Measurements from ENCODE around the gene CALCOCO1.
"Not testable (repeated sequence)": the region's sequence is repeated elsewhere in the genome, so short reads cannot be mapped to it uniquely, and the experiment has no call there.

The CALCOCO1 gene, protein sequence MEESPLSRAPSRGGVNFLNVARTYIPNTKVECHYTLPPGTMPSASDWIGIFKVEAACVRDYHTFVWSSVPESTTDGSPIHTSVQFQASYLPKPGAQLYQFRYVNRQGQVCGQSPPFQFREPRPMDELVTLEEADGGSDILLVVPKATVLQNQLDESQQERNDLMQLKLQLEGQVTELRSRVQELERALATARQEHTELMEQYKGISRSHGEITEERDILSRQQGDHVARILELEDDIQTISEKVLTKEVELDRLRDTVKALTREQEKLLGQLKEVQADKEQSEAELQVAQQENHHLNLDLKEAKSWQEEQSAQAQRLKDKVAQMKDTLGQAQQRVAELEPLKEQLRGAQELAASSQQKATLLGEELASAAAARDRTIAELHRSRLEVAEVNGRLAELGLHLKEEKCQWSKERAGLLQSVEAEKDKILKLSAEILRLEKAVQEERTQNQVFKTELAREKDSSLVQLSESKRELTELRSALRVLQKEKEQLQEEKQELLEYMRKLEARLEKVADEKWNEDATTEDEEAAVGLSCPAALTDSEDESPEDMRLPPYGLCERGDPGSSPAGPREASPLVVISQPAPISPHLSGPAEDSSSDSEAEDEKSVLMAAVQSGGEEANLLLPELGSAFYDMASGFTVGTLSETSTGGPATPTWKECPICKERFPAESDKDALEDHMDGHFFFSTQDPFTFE

DNA sequence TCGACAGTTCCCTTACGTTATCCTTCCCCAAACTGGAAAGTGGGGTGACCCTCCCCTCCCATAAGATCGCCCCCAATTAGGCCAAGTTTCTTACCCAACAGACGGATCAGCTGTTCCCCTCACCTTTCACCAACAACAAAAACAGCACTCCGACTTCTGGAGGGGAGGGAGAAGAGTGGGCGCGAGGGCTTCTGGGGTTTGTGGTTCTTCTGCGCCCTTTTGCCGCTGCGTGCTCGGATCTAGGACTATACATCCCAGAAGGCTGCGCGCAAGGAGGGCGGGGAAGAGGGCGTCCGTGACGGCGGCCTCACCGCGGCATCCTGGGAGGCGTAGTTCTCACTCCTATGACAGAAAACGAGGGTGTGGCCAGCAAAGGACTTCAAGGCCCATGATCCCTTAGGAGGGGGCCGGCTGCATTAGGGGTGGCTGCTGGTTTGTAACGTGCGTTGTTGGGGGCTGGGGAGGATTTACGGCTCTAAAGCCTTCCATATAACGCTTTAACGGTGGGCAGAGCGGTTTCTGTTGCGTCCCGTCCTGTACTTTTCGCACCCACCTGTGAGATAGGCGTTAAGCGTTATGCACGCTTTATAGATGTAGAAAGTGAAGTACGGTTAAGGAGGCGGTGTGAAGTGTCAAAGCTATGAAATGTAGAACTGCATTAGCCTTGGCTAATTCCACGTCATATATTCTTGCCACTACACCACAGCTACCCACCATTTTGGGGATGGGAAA is at the start of gene CALCOCO1:
Gene CALCOCO1 (minus strand): TSS at position 143 of the 732 bp plus-strand sequence. CDS start 2,210 bp downstream, outside the sequence.
- peak; percentile 92 for DNase-seq

DNA sequence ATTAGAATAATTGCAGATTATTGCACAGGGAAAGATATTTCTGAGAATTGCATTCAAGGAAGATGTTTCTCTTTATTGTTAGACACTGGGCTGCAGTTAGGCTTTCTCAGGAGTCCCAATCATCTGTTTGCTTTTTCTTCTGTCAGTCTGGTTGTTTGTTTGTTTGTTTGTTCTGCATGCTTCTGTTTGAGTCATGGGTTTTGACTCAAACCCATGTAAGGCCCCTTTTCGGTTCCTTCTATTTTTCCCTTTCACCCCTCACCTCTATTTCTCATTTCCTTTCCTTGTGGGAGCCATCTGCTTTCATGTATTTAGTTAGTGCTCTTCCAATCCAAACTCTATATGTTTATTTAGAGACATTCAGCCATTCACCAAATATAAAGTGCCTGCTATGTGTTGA is 49.6 kb upstream of the CALCOCO1 start:
- no peak for DNase-seq

DNA sequence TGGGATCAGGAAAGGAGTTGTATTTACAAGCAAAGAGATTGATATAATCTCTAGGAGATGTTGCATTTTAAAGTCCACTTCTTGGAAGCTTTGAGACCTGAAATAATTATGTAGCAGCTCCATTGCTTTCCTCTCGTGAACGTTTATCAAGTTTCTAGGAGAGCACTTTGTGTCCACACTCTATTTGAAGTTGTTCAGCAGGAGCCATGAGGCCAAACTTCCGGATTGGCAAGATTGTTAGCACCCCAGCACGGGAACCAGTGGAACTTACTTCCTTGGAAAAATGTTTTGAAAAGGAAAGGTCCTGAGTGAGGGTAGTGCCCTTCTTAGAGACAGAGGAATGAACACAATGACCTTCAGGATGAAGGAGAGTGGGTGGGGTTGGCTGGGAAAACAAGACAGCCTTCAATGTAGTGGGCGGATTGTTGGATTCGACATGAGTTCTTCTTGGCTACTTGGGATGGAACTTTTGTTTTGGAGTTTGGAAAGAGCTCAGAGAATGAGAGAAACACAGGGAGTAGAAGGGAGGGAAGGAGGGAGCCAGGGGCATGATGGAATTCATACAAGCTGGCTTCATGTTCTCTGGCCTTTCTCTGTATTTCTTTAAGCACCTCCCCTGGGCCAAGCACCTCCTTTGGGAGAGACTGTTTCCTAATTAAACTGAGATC is 48.4 kb upstream of the CALCOCO1 start:
- no peak for DNase-seq

DNA sequence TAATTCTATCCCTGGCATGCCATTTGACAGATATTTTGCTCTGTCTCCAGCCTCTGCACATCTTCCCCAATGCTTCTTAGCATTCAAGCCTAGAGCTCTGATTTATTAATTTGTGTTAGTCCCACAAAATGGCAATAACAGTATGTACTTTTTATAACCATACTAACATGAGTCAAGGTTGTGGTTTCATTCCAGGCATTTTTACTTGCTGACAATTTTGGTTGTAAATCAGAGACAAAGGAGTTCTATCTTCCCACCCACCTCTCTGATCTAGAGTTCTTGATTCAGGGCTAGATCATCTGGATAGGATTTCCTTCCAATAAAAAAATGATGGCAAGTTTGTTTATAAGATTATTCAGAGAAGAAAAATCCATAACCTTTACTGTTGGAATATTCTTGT is 43.0 kb upstream of the CALCOCO1 start:
- no peak for DNase-seq

DNA sequence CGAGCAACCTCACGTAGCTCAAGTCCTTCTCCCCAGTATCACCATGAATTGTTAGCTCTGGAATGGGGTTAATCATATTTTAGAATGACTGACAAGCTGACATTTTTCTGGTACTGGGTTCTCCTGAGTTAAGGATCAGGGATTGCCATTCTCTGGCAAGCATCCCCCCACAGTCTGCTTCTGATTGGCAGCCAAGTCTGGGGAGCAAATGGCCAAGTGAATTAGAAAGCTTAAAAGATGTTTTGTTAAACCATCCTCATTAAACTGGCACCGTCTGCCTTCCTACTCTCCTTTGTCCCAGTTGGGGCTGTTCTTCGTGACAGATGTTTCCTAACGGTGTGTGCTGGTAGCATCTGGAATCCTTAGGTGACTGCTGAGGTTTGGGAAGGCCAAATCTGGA is 41.7 kb upstream of the CALCOCO1 start:
- DNase-seq = no peak

DNA sequence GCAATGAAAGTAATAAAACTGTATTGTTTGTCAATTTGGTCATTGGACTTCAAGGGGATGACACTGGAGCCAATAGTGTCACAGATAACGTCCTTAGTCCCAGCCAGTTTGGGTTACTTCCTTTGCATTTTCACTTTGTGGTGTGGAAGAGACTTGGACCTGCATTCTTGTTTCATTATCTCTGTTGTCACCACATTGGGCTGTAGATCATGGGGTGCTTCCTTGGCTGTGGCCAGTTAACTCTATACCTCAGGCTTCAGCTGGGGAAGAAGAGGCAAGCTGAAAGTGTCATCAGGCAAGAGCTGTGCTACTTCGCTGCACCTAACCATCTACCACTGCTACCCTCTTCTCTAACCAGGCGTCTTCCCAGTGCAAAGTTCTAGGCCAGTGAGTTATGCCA is 39.6 kb upstream of the CALCOCO1 start:
- DNase-seq = no peak

DNA sequence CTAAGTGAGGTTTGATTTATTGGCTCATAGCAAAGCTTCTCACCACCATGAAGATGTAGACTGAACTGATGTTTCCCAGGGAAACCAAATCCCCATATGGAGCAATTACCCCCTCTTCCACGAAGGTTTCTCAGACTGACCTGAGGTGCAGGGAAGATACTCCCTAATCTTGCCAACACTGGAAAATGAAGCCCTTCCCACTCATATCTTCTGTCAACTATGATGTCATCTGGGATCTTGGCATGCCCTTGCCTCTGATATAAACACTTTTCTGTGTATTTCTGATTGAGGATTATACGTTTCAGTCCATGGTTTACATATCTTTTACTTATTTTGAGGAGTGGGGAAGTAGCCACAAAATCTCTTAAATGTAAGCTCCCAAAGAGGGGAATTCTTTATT is 38.6 kb upstream of the CALCOCO1 start:
- no peak for DNase-seq

DNA sequence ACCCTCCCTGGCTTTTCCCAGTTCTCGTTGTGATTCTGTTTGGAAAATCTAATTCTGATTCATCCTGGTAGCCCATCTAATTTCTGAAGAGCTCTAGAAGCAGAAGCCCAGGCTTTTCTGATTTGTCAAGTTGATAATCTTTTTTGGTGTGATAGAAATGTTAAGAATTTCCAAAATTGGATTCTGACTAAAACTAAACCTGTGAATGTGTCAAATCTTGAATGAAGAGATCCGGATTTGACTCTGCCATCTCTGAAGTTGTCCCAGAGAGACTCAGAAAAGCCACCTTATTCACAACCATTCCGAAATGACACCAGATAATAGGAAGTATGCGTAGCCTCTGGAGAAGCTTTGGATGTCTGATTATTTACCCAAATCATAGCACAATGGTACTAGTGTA is 37.4 kb upstream of the CALCOCO1 start:
- no peak for DNase-seq

DNA sequence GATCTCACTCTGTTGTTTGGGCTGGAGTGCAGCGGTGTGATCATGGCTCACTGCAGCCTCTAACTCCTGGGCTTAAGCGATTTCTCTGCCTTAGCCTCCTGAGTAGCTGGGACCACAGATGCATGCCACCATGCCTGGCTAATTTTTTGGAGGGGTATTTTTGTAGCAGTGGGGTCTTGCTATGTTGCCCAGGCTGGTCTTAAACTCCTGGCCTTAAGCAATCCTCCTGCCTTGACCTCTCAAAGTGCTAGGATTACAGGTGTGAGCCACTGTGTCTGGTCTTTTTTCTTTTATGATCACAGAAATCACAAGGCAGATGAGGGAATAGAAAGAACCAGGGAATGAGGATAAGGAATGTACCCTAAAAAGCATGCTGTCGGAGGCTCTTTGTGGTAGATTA is 35.5 kb upstream of the CALCOCO1 start:
- not testable (repeated sequence) for DNase-seq

DNA sequence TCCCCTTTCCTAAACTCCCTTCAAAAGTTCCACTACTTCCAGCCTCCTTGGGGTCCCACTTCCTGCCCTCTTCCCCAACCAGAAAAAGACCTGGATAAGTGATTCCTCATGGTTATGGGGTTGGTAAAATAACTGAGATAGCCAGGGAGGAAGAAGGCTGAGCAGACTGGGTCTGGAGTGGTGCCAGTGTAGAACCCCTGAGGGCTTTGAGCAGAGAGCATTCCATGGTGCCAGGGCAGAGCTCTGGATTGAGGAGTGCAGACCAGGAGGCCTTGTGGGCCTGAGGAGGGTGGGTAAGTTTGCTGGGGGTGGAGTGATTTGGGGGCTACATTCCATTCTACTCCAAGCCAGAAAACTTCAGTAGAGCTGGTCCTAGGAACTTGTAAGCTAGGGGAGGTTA is 34.1 kb upstream of the CALCOCO1 start:
- no peak for DNase-seq

DNA sequence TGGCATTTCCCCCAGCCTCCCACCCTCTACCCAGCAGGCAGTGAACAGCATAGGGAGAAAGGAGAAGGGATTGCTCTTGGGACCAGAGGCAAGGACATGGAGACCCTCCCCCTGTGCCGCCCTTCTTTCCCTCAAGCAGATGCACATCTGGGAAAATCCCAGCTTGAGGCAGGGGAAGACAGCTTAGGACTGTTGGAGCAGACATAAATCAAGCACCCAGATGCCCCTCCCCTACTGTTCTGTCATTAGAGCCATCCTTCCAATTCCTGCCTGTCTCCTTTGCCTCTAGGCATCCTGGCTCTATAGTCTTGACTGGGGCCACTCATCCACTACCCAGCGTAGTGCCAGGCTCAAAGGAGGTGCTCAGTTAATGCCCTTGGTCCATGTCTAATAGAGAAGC is 32.0 kb upstream of the CALCOCO1 start:
- DNase-seq = no peak

DNA sequence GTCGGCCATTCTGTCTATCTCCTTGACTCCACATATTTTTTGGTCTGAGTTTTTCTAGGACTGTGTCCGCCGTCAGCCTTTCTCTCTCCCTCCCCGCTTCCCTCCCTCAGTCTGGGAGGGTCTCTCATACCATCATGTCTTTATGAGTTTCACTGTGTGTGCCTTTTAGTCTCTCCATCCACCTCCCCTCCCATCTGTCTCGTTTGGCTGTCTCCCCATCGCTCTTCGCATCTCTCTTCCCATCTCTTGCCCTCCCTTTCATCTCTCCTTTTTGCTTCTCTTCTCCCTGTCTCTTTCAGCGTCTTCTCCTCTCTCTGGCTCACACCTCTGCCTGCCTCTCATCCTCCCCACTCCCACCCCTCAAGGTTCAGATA is 31.5 kb upstream of the CALCOCO1 start:
- DNase-seq = no peak

DNA sequence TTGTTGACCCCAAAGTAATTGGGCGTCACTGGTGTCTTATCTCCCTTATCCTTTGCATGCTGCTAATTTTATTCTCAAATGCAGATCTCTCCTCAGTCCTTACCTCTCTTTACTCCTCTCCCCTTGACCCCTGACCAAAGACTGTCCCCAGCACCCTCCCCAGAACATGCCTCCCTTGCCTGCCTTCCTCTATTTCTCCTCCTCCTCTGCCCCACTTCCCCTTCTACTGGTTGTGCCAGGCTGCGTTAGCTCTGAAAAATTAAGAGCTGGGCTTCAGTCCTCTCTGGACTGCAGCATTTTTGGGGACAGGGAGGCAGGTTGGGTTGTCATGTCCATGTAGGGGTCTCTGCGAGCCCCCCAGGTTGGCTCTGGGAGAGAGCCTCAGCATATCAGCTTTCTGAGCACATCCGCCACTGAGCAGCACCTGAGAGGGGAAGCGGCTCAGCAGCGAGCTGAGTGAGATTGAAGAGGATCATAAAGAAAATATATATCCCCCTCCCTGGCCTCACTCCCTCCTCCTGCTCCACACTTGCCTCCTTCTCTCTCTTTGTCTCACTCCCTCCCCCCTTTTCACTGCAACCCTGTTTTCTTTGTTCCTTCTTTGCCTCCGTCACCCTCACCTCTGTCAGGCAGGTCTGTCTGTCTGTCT is 31.0 kb upstream of the CALCOCO1 start:
- no peak for DNase-seq

DNA sequence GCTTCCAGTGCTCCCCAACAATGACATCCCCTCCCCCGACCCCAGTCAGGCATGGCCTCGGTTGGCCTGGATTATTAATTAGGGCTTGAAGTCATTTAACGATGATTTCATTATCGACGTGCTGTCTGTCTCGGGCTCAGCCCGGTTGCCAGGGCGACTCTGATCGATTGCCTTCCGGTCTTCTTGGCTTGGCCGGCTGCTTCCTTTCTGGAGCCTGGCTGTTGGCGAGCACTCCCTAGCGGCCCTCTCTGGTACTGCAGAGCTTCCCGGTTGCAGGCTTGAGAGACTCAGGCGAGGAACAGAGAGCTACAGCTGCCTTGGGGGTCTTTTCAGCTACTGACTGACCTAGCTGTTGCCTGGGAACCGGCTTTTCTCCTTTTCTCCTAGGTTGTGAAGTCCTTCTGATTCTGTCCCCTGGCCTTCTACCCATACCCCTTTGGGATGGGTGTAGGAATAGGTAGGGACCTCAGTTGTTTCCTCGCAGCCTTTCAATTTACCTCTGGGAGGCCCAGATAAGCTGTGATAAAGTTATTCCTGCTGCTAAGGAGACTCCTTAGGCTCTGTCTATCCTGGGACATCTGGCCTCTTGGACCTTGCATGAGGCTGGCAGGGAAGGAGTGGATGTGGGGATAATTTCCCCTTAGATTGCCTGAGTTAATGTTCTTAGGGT is 30.0 kb upstream of the CALCOCO1 start:
- DNase-seq = peak; percentile 68

DNA sequence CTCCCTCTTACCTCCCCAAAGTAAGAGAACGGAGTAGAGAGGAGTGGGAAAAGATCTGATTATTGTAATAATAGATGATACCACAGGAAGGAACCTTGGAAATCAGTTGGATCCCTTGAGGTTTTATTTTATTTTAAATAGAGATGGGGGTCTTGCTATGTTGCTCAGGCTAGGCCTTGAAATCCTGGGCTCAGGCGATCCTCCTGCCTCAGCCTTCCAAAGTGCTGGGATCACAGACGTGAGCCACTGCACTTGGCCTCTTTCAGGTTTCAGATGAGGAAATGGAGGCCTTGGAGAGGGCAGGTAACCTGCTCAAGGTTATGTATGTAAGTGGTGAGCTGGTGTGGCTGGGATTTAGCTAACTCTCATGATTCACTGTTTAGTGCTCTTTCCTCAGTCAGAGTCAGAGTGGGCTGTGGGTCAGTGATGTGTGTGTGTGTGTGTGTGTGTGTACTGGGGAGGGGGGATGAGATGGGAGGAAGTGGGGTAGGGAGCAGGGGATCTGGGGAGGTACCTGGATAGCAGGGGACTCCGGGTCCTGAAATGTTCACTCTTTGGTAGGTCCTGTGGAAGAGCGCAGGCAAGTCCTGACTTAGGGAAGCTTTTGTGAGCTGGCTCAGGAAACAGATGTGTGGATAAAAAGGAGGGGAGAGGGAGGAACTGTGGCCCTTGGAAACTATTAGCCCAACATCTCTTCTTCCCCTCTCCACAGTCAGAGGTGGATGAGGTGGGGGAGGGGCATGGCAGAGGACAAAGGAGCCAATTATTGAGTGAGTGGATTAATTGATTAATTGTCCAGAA is 29.2 kb upstream of the CALCOCO1 start:
- no peak for DNase-seq

DNA sequence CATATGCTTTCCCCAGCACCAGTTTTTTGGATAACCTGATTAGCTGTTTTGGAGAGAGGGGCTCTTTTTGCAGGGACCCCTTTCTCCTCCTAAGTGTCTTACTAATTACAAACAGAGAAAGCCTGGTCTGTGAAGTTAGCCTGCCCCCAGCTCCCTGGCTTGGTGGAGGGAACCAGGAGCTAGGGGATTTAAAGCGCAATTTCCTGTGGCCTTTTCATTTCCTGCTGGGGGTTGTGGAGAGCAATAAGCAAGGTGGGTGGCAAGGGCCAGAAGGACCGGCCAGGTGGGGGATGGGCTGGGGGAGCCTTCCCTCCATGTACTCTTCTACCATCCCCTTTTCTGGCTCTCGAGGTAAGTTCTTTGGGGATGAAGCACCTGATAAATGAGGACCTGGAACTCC is 28.6 kb upstream of the CALCOCO1 start:
- no peak for DNase-seq

DNA sequence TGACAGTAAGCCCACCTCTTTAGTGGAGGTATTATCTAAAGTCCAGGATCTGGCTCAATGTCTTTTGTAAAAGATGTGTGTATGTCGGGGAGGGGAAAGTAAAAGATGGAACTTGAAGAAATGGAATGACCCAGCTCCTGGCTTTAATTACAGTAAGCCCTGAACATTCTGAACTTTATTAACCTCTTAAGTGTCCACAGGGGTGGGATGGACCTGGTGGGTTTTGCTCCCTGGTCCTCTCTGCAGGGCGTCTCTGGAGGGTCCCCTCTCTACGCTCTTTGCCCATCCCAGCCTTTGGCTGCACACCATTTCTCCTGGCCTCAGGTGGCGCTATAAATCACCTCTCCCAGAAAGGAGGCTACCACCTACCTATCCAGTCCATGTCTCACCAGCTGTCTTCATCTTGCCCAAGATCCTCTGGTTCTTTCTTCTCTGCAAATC is 28.2 kb upstream of the CALCOCO1 start:
- DNase-seq = no peak

DNA sequence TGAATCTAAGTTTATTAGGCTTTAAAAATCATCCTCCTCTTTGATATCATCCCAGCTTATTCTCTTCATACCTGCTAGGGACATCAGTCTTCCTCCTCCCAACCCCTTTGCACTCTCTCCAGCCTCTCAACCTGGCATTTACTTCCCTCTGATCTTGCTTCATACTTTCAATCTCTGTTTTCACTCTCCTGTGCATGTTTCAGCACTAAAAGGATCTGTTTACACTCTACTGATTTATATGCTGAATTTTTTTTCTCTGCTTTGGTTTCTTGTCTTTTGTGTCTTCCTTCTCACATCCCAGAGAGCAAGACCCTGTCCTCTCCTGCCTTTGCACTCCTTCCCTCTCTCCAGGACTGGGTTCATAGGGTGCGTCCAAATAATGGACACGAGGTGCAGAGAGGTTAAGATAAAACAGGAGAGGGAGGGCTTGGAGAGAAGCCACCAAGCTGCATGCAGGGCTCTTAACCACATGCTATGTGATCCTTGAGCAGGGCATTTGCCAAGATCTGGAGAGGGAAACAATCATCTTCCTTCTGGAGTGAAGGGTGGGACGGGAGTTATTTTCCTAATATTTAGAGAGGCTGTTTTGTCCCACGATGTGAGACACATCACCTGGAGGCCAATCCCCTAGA is 27.5 kb upstream of the CALCOCO1 start:
- DNase-seq = no peak

DNA sequence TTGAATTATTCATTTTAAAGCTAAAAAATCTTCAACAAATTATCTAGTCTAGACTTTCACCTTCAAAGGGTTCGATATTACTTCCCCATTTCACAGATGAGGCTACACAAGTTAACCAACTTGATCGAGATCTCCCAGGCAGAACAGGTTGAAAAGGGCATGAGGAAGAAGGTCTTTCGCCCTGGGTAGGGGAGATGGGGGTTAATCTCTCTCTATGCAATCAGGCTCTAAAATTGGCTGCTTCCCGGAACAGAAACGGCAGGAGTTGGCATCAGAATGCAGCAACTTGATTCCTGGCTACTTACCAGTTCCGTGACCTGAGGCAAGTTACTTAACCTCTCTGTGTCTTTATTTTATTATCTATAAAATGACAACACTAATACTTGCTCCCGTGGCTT is 26.9 kb upstream of the CALCOCO1 start:
- DNase-seq = no peak

DNA sequence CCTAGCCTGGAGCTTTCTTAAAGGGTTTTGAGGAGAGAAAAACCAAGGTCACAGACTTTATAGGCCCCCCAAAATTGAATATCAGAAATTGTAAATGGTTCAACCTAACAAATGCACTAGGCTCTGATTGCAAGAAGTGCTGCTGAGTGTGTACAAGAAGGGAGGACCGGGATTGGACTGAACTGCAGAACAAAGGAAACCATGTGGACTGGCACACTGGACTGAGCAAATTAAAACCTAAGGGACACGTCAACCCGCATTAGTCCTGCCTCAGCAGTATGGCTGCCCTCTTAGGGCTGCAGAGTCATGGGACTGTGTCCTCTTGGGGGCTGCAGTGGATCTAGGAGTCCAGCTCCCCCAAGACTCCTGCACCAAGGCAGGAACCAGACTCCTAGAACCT is 25.4 kb upstream of the CALCOCO1 start:
- DNase-seq = no peak

DNA sequence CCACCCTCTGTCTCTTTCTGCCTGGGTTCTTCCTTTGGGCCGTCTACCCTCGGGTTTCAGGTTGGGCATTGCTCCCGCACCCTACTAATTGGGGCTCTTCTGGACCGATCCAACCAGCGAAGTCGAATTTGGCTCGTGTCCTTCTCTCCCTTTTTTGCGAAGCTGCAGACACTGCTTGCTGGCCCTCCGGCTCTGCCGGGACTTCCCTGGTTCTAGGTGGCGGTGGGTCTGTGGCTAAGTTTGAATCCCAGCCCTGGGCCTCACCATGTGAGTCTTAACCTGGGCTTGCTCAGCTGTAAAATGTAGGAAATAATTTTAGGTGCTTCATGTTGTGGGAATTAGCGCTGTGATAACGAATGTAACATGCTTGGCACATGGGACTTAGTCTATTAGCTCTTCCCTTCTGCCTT is 24.9 kb upstream of the CALCOCO1 start:
- no peak for DNase-seq

All from activated T-cell treated with anti-CD3 and anti-CD28 coated beads for 4 hours (primary cell).